Upper lobe of left lung (tissue), 4 donors: Measurements from ENCODE around the gene BSPH1.

Experiments used
- EP300 ChIP-seq, 4 donors: sonication (generic); formaldehyde crosslinking; IDR thresholded peaks; one replicate each; pipeline ENCODE4 v1.5.1; 2017; ENCODE audit warnings: antibody characterized with exemption in 4 of 4, control low read depth in 2 of 4
- POLR2A ChIP-seq, 4 donors: fragments of 450-650 bp; IDR thresholded peaks; one replicate each; pipeline ENCODE4 v1.5.1; 2016 to 2017; ENCODE audit warnings: antibody characterized with exemption in 4 of 4, mild to moderate bottlenecking in 2 of 4
- TF ChIP-seq, protein P1 (sequence below), 6 experiments: fragments of 450-650 bp in 4 of 6; fragments of 200-600 bp in 2 of 6; sonication (generic) in 2 of 6; IDR thresholded peaks; one replicate each; pipeline ENCODE4 v1.5.1; 2016 to 2019; ENCODE audit warnings: antibody characterized with exemption in 6 of 6

DNA sequence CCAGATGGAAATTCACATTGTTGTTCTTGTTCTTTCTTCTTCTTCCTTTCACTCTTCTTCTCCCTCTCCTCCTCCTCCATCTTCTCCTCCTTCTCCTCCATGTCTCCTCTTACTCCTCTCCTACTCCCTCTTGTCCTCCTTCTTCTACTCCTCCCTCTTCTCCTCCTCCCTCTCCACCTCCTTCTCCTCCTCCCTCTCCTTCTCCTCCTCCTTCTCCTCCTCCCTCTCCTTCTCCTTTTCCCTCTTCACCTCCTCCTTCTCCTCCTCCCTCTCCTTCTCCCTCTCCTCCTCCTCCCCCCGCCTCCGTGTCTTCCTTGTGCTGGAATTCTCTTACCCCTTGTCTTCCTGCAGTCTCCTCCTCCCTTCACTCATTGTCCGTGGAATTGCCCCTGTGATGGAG, 33.5 kb upstream of the BSPH1 start:
- TF ChIP-seq, protein P1, sequence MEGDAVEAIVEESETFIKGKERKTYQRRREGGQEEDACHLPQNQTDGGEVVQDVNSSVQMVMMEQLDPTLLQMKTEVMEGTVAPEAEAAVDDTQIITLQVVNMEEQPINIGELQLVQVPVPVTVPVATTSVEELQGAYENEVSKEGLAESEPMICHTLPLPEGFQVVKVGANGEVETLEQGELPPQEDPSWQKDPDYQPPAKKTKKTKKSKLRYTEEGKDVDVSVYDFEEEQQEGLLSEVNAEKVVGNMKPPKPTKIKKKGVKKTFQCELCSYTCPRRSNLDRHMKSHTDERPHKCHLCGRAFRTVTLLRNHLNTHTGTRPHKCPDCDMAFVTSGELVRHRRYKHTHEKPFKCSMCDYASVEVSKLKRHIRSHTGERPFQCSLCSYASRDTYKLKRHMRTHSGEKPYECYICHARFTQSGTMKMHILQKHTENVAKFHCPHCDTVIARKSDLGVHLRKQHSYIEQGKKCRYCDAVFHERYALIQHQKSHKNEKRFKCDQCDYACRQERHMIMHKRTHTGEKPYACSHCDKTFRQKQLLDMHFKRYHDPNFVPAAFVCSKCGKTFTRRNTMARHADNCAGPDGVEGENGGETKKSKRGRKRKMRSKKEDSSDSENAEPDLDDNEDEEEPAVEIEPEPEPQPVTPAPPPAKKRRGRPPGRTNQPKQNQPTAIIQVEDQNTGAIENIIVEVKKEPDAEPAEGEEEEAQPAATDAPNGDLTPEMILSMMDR (IDR thresholded peaks at IDR 0.05) = no peak
- TF ChIP-seq POLR2A (IDR thresholded peaks at IDR 0.05) (no peak), EP300 (IDR thresholded peaks at IDR 0.05) (no peak)
